A549 (cell line): Measurements from ENCODE around the gene TRPV4.

Experiments used
- CTCF ChIP-seq: fragments of >200 bp; sonication (Bioruptor Twin); formaldehyde crosslinking; IDR thresholded peaks from 3 replicates; pipeline ENCODE4 v1.5.1; 2016
- EP300 ChIP-seq, 2 experiments: fragments of >200 bp; sonication (Bioruptor Twin); formaldehyde crosslinking; IDR thresholded peaks; 2 replicates in 1 of 2; 3 replicates in 1 of 2; pipeline ENCODE4 v1.6.1; 2016 to 2017
- POLR2A ChIP-seq: IDR thresholded peaks from 2 replicates; pipeline ENCODE4 v1.6.1; 2012; ENCODE audit warnings: mild to moderate bottlenecking, low read length
- RCOR1 ChIP-seq: fragments of 150-350 bp; IDR thresholded peaks from 2 replicates; pipeline ENCODE4 v1.6.1; 2014; ENCODE audit warnings: antibody characterized with exemption, low read length, low read depth
- USF2 ChIP-seq: fragments of 450-650 bp; IDR thresholded peaks from 2 replicates; pipeline ENCODE4 v1.6.1; 2014; ENCODE audit warnings: antibody characterized with exemption

GRCh38 chr12:109822416-109822815, 10.8 kb downstream of the TRPV4 start:
- TF ChIP-seq RCOR1, result no peak
- TF ChIP-seq POLR2A, result no peak
- no peak for TF ChIP-seq USF2
- no peak for TF ChIP-seq CTCF
- no peak for TF ChIP-seq EP300 (IDR thresholded peaks at IDR 0.05)
